GM13976 (cell line): Measurements from ENCODE around the gene TOR1AIP1.
"Not testable (repeated sequence)": the region's sequence is repeated elsewhere in the genome, so short reads cannot be mapped to it uniquely, and the experiment has no call there.

Experiments
- DNase-seq: peaks from one replicate; pipeline ENCODE4 v3.0.0; 2012; ENCODE audit warnings: low spot score
- in situ Hi-C: fragments of 300-500 bp; cut with MboI; formaldehyde crosslinking; loops from one replicate; pipeline ENCODE4 v1.12.0; 2022; ENCODE audit warnings: low sequenced_read_pairs, mixed read lengths, inconsistent platforms; ENCODE audit not compliant: unreplicated experiment
- TF ChIP-seq, protein P1 (sequence below): IDR thresholded peaks from 2 replicates; pipeline ENCODE4 v1.5.1; 2012; ENCODE audit warnings: borderline replicate concordance, mild to moderate bottlenecking; ENCODE audit not compliant: insufficient read depth; ENCODE audit errors: extremely low read depth, missing control alignments, control extremely low read depth

TOR1AIP1 gene, protein sequence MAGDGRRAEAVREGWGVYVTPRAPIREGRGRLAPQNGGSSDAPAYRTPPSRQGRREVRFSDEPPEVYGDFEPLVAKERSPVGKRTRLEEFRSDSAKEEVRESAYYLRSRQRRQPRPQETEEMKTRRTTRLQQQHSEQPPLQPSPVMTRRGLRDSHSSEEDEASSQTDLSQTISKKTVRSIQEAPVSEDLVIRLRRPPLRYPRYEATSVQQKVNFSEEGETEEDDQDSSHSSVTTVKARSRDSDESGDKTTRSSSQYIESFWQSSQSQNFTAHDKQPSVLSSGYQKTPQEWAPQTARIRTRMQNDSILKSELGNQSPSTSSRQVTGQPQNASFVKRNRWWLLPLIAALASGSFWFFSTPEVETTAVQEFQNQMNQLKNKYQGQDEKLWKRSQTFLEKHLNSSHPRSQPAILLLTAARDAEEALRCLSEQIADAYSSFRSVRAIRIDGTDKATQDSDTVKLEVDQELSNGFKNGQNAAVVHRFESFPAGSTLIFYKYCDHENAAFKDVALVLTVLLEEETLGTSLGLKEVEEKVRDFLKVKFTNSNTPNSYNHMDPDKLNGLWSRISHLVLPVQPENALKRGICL

DNA sequence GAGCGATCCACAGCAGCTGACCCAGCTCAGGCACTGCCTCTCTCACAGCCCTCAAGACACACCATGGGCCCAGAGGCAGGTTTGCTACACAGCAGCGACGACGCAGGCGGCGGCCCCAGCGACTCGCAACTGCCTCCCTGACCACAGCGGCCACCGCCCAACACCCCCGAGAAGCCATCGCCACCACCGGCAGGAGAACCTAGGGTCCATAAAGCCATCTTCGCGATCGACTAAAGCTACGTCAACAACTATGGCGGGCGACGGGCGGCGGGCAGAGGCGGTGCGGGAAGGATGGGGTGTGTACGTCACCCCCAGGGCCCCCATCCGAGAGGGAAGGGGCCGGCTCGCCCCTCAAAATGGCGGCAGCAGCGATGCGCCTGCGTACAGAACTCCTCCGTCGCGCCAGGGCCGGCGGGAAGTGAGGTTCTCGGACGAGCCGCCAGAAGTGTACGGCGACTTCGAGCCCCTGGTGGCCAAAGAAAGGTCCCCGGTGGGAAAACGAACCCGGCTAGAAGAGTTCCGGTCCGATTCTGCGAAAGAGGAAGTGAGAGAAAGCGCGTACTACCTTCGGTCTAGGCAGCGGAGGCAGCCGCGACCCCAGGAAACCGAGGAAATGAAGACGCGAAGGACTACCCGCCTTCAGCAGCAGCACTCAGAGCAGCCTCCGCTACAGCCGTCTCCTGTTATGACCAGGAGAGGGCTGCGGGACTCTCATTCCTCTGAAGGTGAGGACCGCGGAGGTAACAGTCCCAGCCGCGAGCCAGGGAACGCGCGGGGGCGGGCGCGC lies at the start of gene TOR1AIP1:
Gene TOR1AIP1, plus strand, starts transcription at position 33 of the 787 bp plus-strand sequence. Its CDS starts 218 bp downstream, at position 251.
- in situ Hi-C loops: loop anchor here (25.0 kb wide), 1 partner anchor 605 kb away; no protein-coding TSS in a partner anchor
- TF ChIP-seq, protein P1, sequence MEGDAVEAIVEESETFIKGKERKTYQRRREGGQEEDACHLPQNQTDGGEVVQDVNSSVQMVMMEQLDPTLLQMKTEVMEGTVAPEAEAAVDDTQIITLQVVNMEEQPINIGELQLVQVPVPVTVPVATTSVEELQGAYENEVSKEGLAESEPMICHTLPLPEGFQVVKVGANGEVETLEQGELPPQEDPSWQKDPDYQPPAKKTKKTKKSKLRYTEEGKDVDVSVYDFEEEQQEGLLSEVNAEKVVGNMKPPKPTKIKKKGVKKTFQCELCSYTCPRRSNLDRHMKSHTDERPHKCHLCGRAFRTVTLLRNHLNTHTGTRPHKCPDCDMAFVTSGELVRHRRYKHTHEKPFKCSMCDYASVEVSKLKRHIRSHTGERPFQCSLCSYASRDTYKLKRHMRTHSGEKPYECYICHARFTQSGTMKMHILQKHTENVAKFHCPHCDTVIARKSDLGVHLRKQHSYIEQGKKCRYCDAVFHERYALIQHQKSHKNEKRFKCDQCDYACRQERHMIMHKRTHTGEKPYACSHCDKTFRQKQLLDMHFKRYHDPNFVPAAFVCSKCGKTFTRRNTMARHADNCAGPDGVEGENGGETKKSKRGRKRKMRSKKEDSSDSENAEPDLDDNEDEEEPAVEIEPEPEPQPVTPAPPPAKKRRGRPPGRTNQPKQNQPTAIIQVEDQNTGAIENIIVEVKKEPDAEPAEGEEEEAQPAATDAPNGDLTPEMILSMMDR: peak; percentile 10
- DNase-seq: peak; percentile 92

DNA sequence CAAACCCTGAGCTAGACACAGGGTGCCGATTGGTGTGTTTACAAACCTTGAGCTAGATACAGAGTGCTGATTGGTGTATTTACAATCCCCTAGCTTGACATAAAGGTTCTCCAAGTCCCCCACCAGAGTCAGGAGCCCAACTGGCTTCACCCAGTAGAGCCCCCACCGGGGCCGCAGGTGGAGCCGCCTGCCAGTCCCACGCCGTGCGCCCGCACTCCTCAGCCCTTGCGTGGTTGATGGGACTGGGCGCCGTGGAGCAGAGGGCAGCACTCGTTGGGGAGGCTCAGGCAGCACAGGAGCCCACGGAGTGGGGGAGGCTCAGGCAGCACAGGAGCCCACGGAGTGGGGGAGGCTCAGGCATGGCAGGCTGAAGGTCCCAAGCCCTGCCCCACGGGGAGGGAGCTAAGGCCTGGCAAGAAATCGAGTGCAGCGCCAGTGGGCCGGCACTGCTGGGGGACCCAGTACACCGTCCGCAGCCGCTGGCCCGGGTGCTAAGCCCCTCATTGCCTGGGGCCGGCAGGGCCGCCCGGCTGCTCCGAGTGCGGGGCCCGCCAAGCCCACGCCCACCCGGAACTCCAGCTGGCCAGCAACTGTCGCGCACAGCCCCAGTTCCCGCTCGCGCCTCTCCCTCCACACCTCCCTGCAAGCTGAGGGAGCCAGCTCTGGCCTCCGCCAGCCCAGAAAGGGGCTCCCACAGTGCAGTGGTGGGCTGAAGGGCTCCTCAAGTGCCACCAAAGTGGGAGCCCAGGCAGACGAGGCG lies 45.2 kb upstream of the TOR1AIP1 start:
- DNase-seq, in situ Hi-C loops: not testable (repeated sequence)

DNA sequence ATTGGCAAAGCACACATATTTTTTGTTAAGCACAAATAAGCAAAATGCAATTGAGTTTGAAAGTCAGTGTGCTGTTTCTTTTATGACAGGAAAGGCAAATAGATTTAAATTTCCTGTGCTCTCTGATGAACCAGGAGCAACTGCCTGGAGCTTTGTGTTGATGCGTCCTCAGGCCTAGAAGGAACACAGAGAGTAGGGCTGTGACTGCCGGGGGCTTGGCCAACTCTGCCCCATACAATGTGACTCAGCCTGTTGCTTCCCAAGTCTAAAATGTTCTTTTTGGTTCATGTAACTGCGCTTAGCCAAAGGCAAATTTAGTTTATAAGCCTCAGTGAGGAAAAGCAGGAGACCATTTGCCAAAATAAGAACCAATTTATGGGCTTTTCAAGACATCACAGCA lies 42.0 kb upstream of the TOR1AIP1 start:
- DNase-seq: no peak
- in situ Hi-C loops: no loop called here
- TF ChIP-seq, protein P1: no peak

DNA sequence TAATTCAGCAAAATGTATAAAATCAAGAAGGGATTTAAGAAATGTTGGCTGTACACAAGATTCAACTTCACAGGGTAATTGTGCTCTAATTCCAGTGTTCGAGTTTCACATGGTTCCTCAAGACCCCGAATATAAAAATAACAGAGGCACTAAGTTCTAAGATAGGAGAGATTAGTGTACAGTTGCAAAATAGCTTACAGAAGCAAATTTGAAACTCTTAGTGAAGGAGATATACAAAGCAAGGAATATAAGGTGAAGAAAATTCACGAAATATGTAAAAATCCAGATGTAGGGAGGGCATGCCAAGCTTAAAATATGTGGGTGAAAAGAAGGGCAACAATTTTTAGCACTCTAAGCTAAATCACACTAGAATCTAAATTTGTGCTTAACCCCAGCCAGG lies 33.9 kb upstream of the TOR1AIP1 start:
- DNase-seq: no peak
- TF ChIP-seq, protein P1: no peak
- in situ Hi-C loops: no loop called here

DNA sequence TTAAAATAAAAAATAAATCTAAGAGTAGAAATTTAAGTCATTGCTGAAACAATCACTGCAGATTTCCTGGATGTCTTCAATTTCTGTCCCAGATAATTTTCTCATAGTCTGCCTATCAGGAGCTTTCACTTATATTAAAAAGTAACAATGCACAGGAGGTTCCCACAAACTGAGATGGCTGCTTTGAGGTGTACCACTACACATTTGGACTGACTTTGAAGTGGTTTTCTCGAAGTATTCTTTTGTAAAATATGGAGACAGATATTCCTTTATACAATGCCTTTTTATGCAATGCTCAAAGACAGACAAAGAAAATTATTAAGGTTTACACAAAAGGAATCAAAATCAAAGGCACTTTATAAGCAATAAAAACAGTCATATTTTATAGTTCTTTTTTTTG lies 29.0 kb upstream of the TOR1AIP1 start:
- TF ChIP-seq, protein P1: no peak
- no peak for DNase-seq
- in situ Hi-C loops: no loop called here

DNA sequence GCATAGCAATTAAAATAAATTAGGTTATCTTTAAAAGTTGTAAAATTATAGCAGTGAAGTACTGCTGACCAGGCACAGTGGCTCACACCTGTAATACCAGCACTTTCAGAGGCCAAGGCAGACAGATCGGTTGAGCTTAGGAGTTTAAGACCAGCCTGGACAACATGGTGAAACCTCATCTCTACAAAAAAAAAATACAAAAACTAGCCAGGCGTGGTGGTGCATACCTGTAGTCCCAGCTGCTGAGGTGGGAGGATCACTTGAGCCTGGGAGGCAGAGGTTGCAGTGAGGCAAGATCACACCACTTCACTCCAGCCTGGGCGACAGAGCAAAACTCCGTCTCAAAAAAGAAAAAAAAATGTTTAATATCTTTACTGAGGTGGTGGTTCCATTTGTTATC lies 26.3 kb upstream of the TOR1AIP1 start:
- DNase-seq, in situ Hi-C loops: not testable (repeated sequence)

DNA sequence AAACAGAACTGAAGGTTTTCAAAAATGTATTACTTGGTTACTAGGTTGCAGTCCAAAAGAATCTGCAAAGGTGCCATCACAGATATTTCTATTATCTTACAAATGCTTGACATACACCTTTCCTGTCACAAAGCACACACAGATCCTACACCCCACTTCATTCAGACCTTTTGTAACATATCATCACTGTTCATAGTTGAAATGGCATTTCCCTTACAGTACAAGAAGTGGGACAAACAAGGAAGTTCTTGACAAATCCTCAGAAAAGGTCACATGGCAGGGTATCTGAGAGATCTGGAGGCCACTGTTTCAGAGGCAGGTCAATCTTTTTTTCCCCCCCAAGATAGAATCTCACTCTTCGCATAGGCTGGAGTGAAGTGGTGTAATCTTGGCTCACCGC lies 25.8 kb upstream of the TOR1AIP1 start:
- DNase-seq: no peak
- TF ChIP-seq, protein P1: no peak
- in situ Hi-C loops: no loop called here
